Neural progenitor cell (in vitro differentiated cells): Measurements from ENCODE around the gene HSD17B10. TPM values are rescaled to one million over a fixed set of nuclear protein-coding genes. Genes with fewer than 3 reads are reported as not detected.

ENCODE experiments used
- DNase-seq: peaks from one replicate; pipeline ENCODE4 v3.0.0-alpha.2; 2016; ENCODE audit warnings: low spot score
- H2AFZ ChIP-seq: fragments of 200-600 bp; sonication (generic); replicated peaks from 2 replicates; pipeline ENCODE4 v1.6.1; 2016; ENCODE audit warnings: antibody characterized with exemption
- H3F3A ChIP-seq: fragments of 200-600 bp; sonication (generic); 2 replicates; pipeline ENCODE4 v1.6.1; 2016; ENCODE audit warnings: antibody characterized with exemption, low read depth
- H3K27ac ChIP-seq: fragments of 200-600 bp; sonication (generic); 2 replicates; pipeline ENCODE4 v1.5.1; 2016; ENCODE audit warnings: mild to moderate bottlenecking
- H3K27me3 ChIP-seq: fragments of 200-600 bp; sonication (generic); 2 replicates; pipeline ENCODE4 v1.6.1; 2016; ENCODE audit warnings: mild to moderate bottlenecking, moderate library complexity
- H3K36me3 ChIP-seq: fragments of 200-600 bp; sonication (generic); 2 replicates; pipeline ENCODE4 v1.5.1; 2016
- H3K4me1 ChIP-seq: fragments of 200-600 bp; sonication (generic); 2 replicates; pipeline ENCODE4 v1.6.1; 2016; ENCODE audit warnings: mixed run types
- H3K4me2 ChIP-seq: fragments of 200-600 bp; sonication (generic); 2 replicates; pipeline ENCODE4 v1.6.1; 2016
- H3K4me3 ChIP-seq: fragments of 200-600 bp; sonication (generic); 2 replicates; pipeline ENCODE4 v1.5.1; 2016
- H3K79me2 ChIP-seq: fragments of 200-600 bp; sonication (generic); 2 replicates; pipeline ENCODE4 v1.6.1; 2016; ENCODE audit warnings: low read depth
- H3K9ac ChIP-seq: fragments of 200-600 bp; sonication (generic); 2 replicates; pipeline ENCODE4 v1.6.1; 2016
- H3K9me3 ChIP-seq: fragments of 200-600 bp; sonication (generic); 2 replicates; pipeline ENCODE4 v1.5.1; 2016; ENCODE audit warnings: low read depth
- H4K20me1 ChIP-seq: fragments of 200-600 bp; sonication (generic); 2 replicates; pipeline ENCODE4 v1.6.1; 2016; ENCODE audit warnings: low read depth
- H3K27ac Mint-ChIP-seq: 3 replicates; pipeline ENCODE4 v1.8.0; 2021; ENCODE audit warnings: mixed read lengths
- H3K27me3 Mint-ChIP-seq: 2 replicates; pipeline ENCODE4 v1.8.0; 2022; ENCODE audit warnings: low read depth, mild to moderate bottlenecking, inconsistent platforms, moderate library complexity, mixed read lengths; ENCODE audit not compliant: insufficient read depth
- H3K36me3 Mint-ChIP-seq: 3 replicates; pipeline ENCODE4 v1.8.0; 2021; ENCODE audit warnings: mixed read lengths
- H3K4me1 Mint-ChIP-seq: 3 replicates; pipeline ENCODE4 v1.8.0; 2021; ENCODE audit warnings: mixed read lengths
- H3K4me3 Mint-ChIP-seq: 3 replicates; pipeline ENCODE4 v1.8.0; 2021; ENCODE audit warnings: mild to moderate bottlenecking, moderate library complexity, mixed read lengths
- H3K9me3 Mint-ChIP-seq: 3 replicates; pipeline ENCODE4 v1.8.0; 2020; ENCODE audit warnings: mixed read lengths
- EZH2 ChIP-seq: fragments of 200-600 bp; sonication (generic); IDR thresholded peaks from 2 replicates; pipeline ENCODE4 v1.6.1; 2017; ENCODE audit warnings: antibody characterized with exemption, mild to moderate bottlenecking, moderate library complexity
- EZH2phosphoT487 ChIP-seq: fragments of 200-600 bp; sonication (generic); IDR thresholded peaks from 2 replicates; pipeline ENCODE4 v1.6.1; 2017; ENCODE audit warnings: antibody characterized with exemption
- total RNA-seq: library from RNA; depleted of rRNA; stranded (reverse); fragments of >200 nt; gene quantifications from 2 replicates; pipeline ENCODE4 v1.2.3, GENCODE V29; 2015; ENCODE audit warnings: low replicate concordance
- TF ChIP-seq, protein P1 (sequence below): fragments of 200-600 bp; sonication (generic); IDR thresholded peaks from 2 replicates; pipeline ENCODE4 v1.5.1; 2017; ENCODE audit warnings: antibody characterized with exemption, mild to moderate bottlenecking

The HSD17B10 gene
- total RNA-seq, 1 donor from 2014 or later, result 66.3 TPM

GRCh38 chrX:53430231-53430630, 3.9 kb downstream of the HSD17B10 start:
- no peak for TF ChIP-seq EZH2phosphoT487
- TF ChIP-seq, protein P1, sequence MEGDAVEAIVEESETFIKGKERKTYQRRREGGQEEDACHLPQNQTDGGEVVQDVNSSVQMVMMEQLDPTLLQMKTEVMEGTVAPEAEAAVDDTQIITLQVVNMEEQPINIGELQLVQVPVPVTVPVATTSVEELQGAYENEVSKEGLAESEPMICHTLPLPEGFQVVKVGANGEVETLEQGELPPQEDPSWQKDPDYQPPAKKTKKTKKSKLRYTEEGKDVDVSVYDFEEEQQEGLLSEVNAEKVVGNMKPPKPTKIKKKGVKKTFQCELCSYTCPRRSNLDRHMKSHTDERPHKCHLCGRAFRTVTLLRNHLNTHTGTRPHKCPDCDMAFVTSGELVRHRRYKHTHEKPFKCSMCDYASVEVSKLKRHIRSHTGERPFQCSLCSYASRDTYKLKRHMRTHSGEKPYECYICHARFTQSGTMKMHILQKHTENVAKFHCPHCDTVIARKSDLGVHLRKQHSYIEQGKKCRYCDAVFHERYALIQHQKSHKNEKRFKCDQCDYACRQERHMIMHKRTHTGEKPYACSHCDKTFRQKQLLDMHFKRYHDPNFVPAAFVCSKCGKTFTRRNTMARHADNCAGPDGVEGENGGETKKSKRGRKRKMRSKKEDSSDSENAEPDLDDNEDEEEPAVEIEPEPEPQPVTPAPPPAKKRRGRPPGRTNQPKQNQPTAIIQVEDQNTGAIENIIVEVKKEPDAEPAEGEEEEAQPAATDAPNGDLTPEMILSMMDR, result no peak
- no peak for TF ChIP-seq EZH2
- peaks cover 2% of the 10 kb centered on the region for H3K4me1 Mint-ChIP-seq
- H3K36me3 Mint-ChIP-seq, result peaks cover 3% of the 10 kb centered on the region
- no peaks in the 10 kb centered on the region for H4K20me1 ChIP-seq
- no peaks in the 10 kb centered on the region for H3K9me3 ChIP-seq
- peaks cover 16% of the 10 kb centered on the region for H3K9me3 Mint-ChIP-seq
- H3K79me2 ChIP-seq, result peaks cover 9% of the 10 kb centered on the region
- no peaks in the 10 kb centered on the region for H3K27me3 ChIP-seq
- H3K4me3 Mint-ChIP-seq, result no peak overlapping the region
- no peak overlapping the region for H3K27ac ChIP-seq
- H3K4me3 ChIP-seq, result no peak overlapping the region
- H3K4me2 ChIP-seq, result no peak overlapping the region
- H3K4me1 ChIP-seq, result no peaks in the 10 kb centered on the region
- H3K27ac Mint-ChIP-seq, result no peak overlapping the region
- no peaks in the 10 kb centered on the region for H3K36me3 ChIP-seq
- DNase-seq, result no peak
- no peak overlapping the region for H3K9ac ChIP-seq
- peaks cover 6% of the 10 kb centered on the region for H3K27me3 Mint-ChIP-seq
- no peak overlapping the region for H2AFZ ChIP-seq
- no peaks in the 10 kb centered on the region for H3F3A ChIP-seq

DNA sequence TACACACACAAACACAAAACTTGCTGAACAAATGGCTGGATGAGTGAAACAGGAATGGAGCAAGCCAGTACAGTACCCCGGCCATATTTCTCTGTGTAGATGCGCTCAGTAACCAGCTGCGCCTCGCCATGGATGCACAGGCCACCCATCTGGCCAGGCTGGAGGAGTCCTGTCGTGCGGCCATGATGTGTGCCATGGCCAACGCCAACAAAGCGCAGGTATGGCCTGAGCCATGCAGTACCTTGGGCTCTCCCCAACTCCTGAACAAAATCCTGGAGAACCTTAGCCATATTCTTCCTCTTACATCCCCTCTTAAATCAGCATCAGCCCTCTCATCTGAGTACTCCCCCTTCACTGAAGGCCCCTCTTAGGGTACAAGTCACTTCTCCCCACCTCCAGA, 4.4 kb downstream of the HSD17B10 start:
- Histone ChIP-seq H3K79me2 (peaks cover 9% of the 10 kb centered on the region), H3K4me2 (no peak overlapping the region), H2AFZ (no peak overlapping the region), H3K4me3 (no peak overlapping the region), H3F3A (no peaks in the 10 kb centered on the region), H3K9me3 (no peaks in the 10 kb centered on the region), H3K27ac (no peak overlapping the region), H3K4me1 (no peaks in the 10 kb centered on the region), H3K36me3 (no peaks in the 10 kb centered on the region), H3K27me3 (no peaks in the 10 kb centered on the region), H4K20me1 (no peaks in the 10 kb centered on the region), H3K9ac (no peak overlapping the region)
- peaks cover 3% of the 10 kb centered on the region for H3K36me3 Mint-ChIP-seq
- H3K4me3 Mint-ChIP-seq, result no peak overlapping the region
- no peak for DNase-seq
- H3K4me1 Mint-ChIP-seq, result peaks cover 2% of the 10 kb centered on the region
- H3K9me3 Mint-ChIP-seq, result peaks cover 16% of the 10 kb centered on the region
- H3K27me3 Mint-ChIP-seq, result peaks cover 7% of the 10 kb centered on the region
- no peak for TF ChIP-seq EZH2phosphoT487
- TF ChIP-seq, protein P1, result no peak
- TF ChIP-seq EZH2, result no peak
- no peak overlapping the region for H3K27ac Mint-ChIP-seq

DNA sequence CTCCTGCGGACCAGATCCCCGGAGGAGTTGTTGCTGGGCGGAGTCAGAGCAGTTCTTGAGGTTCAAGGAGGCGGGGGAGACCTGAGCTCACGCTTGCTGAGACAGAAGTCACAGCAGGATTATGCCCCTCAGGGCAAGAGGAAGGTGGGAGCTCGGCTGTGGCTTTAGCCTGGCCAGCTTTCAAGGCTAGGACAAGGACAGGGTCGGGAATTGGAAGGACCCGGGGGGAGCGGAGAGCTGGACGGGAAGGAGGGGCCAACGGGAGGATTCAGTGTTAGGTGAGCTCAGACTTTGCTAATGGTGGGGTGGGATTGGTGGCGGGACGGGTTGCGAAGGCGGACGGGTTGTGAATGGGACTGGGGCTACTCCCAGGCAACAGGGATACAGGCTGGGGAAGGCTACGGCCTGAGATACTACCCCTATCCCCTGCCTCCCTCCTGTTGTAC, 11.3 kb downstream of the HSD17B10 start, which contains the start of gene RIBC1:
Gene RIBC1 (plus strand): TSS at position 13 of the 446 bp plus-strand sequence. CDS start 3,404 bp downstream, outside the sequence.
- peak within 1 kb of the TSS; percentile 100 for H3K27ac Mint-ChIP-seq
- H3K36me3 ChIP-seq, result no peaks in the 10 kb centered on the region
- no peaks in the 10 kb centered on the region for H3K27me3 ChIP-seq
- no peaks in the 10 kb centered on the region for H3K9me3 ChIP-seq
- peak within 1 kb of the TSS; percentile 95 for H3K27ac ChIP-seq
- H3K4me2 ChIP-seq, result peak within 1 kb of the TSS; percentile 85
- DNase-seq, result no peak
- peaks cover 14% of the 10 kb centered on the region for H3F3A ChIP-seq
- peak within 1 kb of the TSS; percentile 39 for H2AFZ ChIP-seq
- H3K9me3 Mint-ChIP-seq, result peaks cover 5% of the 10 kb centered on the region
- peaks cover 3% of the 10 kb centered on the region for H3K36me3 Mint-ChIP-seq
- H3K79me2 ChIP-seq, result peaks cover 41% of the 10 kb centered on the region
- H3K4me1 ChIP-seq, result peaks cover 4% of the 10 kb centered on the region
- H3K9ac ChIP-seq, result peak within 1 kb of the TSS; percentile 92
- H3K4me1 Mint-ChIP-seq, result peaks cover 15% of the 10 kb centered on the region
- peak within 1 kb of the TSS; percentile 97 for H3K4me3 Mint-ChIP-seq
- TF ChIP-seq, protein P1, result no peak
- TF ChIP-seq EZH2phosphoT487 (no peak), EZH2 (no peak)
- H3K27me3 Mint-ChIP-seq, result peaks cover 7% of the 10 kb centered on the region
- peaks cover 19% of the 10 kb centered on the region for H4K20me1 ChIP-seq
- H3K4me3 ChIP-seq, result peak within 1 kb of the TSS; percentile 69
